ENCODE measurements around the gene CCRL2. TPM values are rescaled to one million over a fixed set of nuclear protein-coding genes. Genes with fewer than 3 reads are reported as not detected.
"Not testable (repeated sequence)": the region's sequence is repeated elsewhere in the genome, so short reads cannot be mapped to it uniquely, and the experiment has no call there.

CCRL2 gene
- total and polyA plus RNA-seq, 7 donors: 0.71 to 11.2 (median 3.0) TPM; not detected in 1

GRCh38 chr3:46400846-46401245 lies 6.2 kb upstream of the CCRL2 start:
- WGBS, 2 donors: 95% methylated on average over 5 of the region's 5 CpGs
- H3K9me3 ChIP-seq: no peaks in the 10 kb centered on the region
- no peaks in the 10 kb centered on the region for H3K36me3 ChIP-seq
- H3K27me3 ChIP-seq: no peaks in the 10 kb centered on the region
- H3K27ac ChIP-seq: no peak overlapping the region
- TF ChIP-seq POLR2AphosphoS5 (IDR thresholded peaks at IDR 0.05) (no peak), EP300 (IDR thresholded peaks at IDR 0.05) (no peak), POLR2A (IDR thresholded peaks at IDR 0.05) (no peak), CTCF (IDR thresholded peaks at IDR 0.05) (no peak)
- intact Hi-C loops (cut with DNase I): no loop called here
- no peaks in the 10 kb centered on the region for H3K4me1 ChIP-seq
- no peak for DNase-seq
- no peak overlapping the region for H3K4me3 ChIP-seq

GRCh38 chr3:46401579-46401978 lies 5.5 kb upstream of the CCRL2 start:
- Histone ChIP-seq H3K27me3 (no peaks in the 10 kb centered on the region), H3K4me3 (no peak overlapping the region), H3K9me3 (no peaks in the 10 kb centered on the region), H3K36me3 (no peaks in the 10 kb centered on the region), H3K27ac (no peak overlapping the region), H3K4me1 (no peaks in the 10 kb centered on the region)
- intact Hi-C loops (cut with DNase I): no loop called here
- 94 to 99% methylated on average over 2 of the region's 2 CpGs for WGBS, 2 donors
- no peak for TF ChIP-seq POLR2A (IDR thresholded peaks at IDR 0.05)
- TF ChIP-seq CTCF (IDR thresholded peaks at IDR 0.05): no peak
- no peak for TF ChIP-seq EP300 (IDR thresholded peaks at IDR 0.05)
- TF ChIP-seq POLR2AphosphoS5 (IDR thresholded peaks at IDR 0.05): no peak
- DNase-seq: no peak

GRCh38 chr3:46402902-46403301 lies 4.2 kb upstream of the CCRL2 start:
- intact Hi-C loops (cut with DNase I); H3K27me3 ChIP-seq; H3K4me1 ChIP-seq; H3K9me3 ChIP-seq; H3K36me3 ChIP-seq; DNase-seq; H3K4me3 ChIP-seq; H3K27ac ChIP-seq: not testable (repeated sequence)
- WGBS, 2 donors: 97 to 98% methylated on average over 4 of the region's 4 CpGs

- peak; percentile 70 for DNase-seq
- peak in 2 of 4 donors; percentile 29 to 59 for TF ChIP-seq POLR2AphosphoS5 (IDR thresholded peaks at IDR 0.05)
- TF ChIP-seq EP300 (IDR thresholded peaks at IDR 0.05): peak in 2 of 4 donors; percentile 39 to 46
- TF ChIP-seq POLR2A (IDR thresholded peaks at IDR 0.05): no peak
- TF ChIP-seq CTCF (IDR thresholded peaks at IDR 0.05): no peak
- intact Hi-C loops (cut with DNase I): no loop called here
- no peaks in the 10 kb centered on the region for H3K4me1 ChIP-seq
- no peak overlapping the region for H3K4me3 ChIP-seq
- no peaks in the 10 kb centered on the region for H3K9me3 ChIP-seq
- H3K27ac ChIP-seq: peak overlapping the region; percentile 56 to 70 (median 58)
- H3K27me3 ChIP-seq: peaks cover 0 to 5% (median 0%) of the 10 kb centered on the region in 3 donors
- H3K36me3 ChIP-seq: no peaks in the 10 kb centered on the region
- WGBS, 2 donors: 8 to 49% methylated on average over 11 of the region's 11 CpGs
These were observed 1.6 kb upstream of the CCRL2 start for GRCh38 chr3:46405301-46406019.

GRCh38 chr3:46406443-46406787 lies 644 bp upstream of the CCRL2 start:
- TF ChIP-seq CTCF (IDR thresholded peaks at IDR 0.05): no peak
- no peak for TF ChIP-seq POLR2A (IDR thresholded peaks at IDR 0.05)
- TF ChIP-seq EP300 (IDR thresholded peaks at IDR 0.05): no peak
- no peak for TF ChIP-seq POLR2AphosphoS5 (IDR thresholded peaks at IDR 0.05)
- intact Hi-C loops (cut with DNase I): no loop called here
- Histone ChIP-seq H3K36me3 (no peaks in the 10 kb centered on the region), H3K27ac (peak overlapping the region; percentile 56 to 70 (median 58)), H3K4me3 (no peak overlapping the region), H3K27me3 (peaks cover 0 to 5% (median 0%) of the 10 kb centered on the region in 3 donors), H3K4me1 (no peaks in the 10 kb centered on the region), H3K9me3 (no peaks in the 10 kb centered on the region)
- WGBS, 2 donors: 73 to 79% methylated on average over 4 of the region's 4 CpGs
- DNase-seq: peak; percentile 68
